GM12864 (cell line): ENCODE results near the gene ATG101.

ENCODE experiments used
- DNase-seq: peaks from one replicate; pipeline ENCODE4 v3.0.0-alpha.2; 2011; ENCODE audit warnings: low read depth
- H3K4me3 ChIP-seq: 2 replicates; pipeline ENCODE4 v1.5.1; 2011; ENCODE audit warnings: mild to moderate bottlenecking, low read depth, low read length, control low read depth
- TF ChIP-seq, protein P1 (sequence below): IDR thresholded peaks from 2 replicates; pipeline ENCODE4 v1.5.1; 2011; ENCODE audit warnings: low read depth, mild to moderate bottlenecking, moderate library complexity, low read length, control low read depth, inconsistent platforms; ENCODE audit errors: missing control alignments

ATG101 gene

GRCh38 chr12:52042706-52043385, 26.9 kb upstream of the ATG101 start:
- TF ChIP-seq, protein P1, sequence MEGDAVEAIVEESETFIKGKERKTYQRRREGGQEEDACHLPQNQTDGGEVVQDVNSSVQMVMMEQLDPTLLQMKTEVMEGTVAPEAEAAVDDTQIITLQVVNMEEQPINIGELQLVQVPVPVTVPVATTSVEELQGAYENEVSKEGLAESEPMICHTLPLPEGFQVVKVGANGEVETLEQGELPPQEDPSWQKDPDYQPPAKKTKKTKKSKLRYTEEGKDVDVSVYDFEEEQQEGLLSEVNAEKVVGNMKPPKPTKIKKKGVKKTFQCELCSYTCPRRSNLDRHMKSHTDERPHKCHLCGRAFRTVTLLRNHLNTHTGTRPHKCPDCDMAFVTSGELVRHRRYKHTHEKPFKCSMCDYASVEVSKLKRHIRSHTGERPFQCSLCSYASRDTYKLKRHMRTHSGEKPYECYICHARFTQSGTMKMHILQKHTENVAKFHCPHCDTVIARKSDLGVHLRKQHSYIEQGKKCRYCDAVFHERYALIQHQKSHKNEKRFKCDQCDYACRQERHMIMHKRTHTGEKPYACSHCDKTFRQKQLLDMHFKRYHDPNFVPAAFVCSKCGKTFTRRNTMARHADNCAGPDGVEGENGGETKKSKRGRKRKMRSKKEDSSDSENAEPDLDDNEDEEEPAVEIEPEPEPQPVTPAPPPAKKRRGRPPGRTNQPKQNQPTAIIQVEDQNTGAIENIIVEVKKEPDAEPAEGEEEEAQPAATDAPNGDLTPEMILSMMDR = no peak
- DNase-seq = no peak
- no peak overlapping the region for H3K4me3 ChIP-seq

DNA sequence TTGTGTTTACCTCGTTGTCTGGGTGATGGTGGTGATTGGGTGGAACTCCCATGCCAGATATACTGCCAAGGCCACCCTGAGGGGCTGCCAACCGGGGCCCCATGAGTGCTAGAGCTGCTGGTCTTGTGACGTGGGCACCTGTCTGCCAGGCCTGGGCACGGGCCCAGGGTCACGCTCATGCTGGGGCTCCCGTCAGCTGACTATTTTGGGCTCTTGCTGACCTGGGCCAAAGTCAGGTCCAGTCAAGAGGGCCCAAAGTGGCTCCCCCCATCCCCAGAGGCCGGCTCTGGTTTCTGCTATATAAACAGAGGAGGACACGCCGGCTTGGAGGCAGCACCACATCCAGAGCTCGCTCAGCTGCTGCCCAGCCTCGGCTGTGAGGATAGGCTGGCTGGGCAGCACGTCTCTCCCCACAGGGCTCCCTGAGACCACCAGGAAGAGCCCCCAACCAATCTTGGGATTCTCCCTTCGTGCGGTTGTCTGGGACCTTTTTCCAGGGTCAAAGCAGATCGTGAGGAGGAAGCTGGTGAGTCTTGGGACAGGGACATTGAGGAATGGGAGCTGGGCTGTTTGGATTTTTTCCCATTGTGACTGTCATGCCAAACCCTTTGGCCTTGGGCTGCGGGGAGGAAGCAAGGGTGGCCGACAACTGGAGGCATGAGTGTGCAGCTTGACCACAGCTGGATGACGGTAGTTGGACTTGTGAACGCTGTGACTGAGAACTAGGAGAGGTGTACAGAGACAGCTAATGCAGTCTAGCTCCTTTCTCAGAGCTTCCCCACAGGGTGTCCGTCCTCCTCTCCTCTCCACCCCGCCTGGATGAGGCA, 26.2 kb upstream of the ATG101 start:
- H3K4me3 ChIP-seq = no peak overlapping the region
- DNase-seq = no peak
- TF ChIP-seq, protein P1 = no peak

DNA sequence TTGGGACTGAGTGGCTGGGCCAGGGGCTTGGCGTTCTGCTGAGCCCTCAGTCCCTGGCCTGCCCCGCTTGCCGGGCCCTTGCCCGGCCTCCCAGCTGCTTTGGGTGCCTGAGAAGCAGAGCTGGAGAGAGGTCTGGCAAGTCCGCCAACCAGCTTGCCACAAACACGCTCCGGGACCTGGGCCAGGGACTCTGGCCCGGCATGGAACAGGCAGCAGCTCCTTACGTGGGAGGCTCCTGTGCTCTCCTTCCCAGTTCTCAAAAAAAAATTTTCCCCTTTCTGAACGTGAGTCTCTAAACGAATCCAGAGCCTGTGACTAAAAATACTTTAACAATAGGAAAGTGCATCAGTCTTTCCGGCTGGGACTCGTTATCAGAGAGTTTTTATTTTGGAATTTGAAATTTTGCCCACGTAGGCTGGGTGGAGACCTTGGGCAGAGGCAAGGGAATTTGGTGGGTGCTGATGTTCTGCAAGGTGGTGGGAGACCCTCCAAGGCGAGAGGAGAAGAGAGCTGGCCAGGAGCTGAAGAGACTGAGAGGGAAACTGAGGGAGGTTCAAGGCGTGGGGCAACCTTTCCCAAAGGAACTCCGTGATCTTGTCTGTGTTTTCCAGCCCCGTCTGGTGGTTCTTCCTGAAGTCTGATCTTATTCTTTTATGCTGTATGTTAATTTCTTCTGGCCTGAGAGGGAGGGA, 25.3 kb upstream of the ATG101 start:
- no peak overlapping the region for H3K4me3 ChIP-seq
- TF ChIP-seq, protein P1 = no peak
- DNase-seq = no peak

DNA sequence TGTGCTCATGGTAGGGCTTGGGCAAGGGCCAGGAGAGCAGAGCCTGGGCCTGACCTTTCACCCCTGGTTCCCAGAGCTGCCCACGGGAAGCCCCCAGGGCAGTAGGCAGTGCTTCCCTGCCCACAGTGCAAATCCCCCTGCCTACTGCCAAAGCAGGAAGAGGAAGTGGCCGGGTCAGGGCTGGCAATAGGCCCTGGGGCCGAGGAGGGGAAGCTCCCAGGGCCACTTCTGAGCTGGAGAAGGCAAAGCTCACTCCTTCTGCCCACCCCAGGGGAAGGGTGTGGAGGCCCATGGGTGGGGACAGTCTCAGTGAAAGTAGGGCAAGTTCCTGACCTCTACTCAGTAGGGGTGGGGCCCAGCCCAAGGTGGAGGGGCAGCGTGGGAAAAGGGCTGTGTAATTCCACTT, 24.0 kb upstream of the ATG101 start:
- H3K4me3 ChIP-seq = no peak overlapping the region
- no peak for DNase-seq
- TF ChIP-seq, protein P1 = no peak

GRCh38 chr12:52046859-52047258, 22.9 kb upstream of the ATG101 start:
- TF ChIP-seq, protein P1 = no peak
- no peak overlapping the region for H3K4me3 ChIP-seq

DNA sequence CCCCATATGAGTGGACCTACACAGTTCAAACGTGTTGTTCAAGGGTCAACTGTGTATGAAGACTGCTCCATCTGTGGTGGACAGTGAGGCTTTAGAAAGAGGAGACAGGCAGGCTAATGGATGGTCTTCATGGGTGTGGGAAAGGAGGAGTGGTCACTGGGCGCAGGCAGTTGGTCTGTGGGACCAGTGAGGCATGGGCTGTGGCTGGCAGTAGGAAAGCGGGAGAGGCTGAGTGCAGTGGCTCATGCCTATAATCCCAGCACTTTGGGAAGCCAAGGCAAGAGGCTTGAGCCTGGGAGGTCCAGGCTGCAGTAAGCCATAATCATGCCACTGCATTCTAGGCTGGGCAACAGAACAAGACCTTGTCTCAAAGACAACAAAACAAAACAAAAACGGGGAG, 20.5 kb upstream of the ATG101 start:
- no peak overlapping the region for H3K4me3 ChIP-seq
- TF ChIP-seq, protein P1 = no peak
- DNase-seq = no peak

More at GRCh38 chr12:52046859-52047258, 22.9 kb upstream of the ATG101 start:
- no peak for DNase-seq
